ENCODE results near the gene MRPL50.

MRPL50 gene

GRCh38 chr9:101414839-101415238, 16.4 kb upstream of the MRPL50 start:
- Histone ChIP-seq H3K9me3 (ENCODE audit: low read depth, low read length) (peaks cover 7% of the 10 kb centered on the region; the same call in 1 of the 2 replicates), H3K27ac (no peak overlapping the region), H3K4me3 (no peak overlapping the region), H3K9ac (ENCODE audit: insufficient read length) (no peak overlapping the region), H3K36me3 (ENCODE audit: insufficient read depth, low read length) (no peaks in the 10 kb centered on the region)
- no peak for TF ChIP-seq POLR2AphosphoS5 (IDR thresholded peaks at IDR 0.05; ENCODE audit: borderline replicate concordance, low read depth, low read length)
- no peak for DNase-seq (ENCODE audit: low read depth, low spot score)

- H3K9ac ChIP-seq (ENCODE audit: insufficient read length): no peak overlapping the region
- H3K9me3 ChIP-seq (ENCODE audit: low read depth, low read length): peaks cover 28% of the 10 kb centered on the region
- no peak for TF ChIP-seq FOXP2 (optimal IDR thresholded peaks at IDR 0.05; ENCODE audit: control extremely low read depth, extremely low read length, insufficient read depth)
- DNase-seq (ENCODE audit: low read depth, low spot score): no peak
- no peak overlapping the region for H3K4me3 ChIP-seq
- H3K27ac ChIP-seq: no peak overlapping the region
- peaks cover 55% of the 10 kb centered on the region for H3K36me3 ChIP-seq (ENCODE audit: insufficient read depth, low read length)
Observed at GRCh38 chr9:101409079-101409477, 10.7 kb upstream of the MRPL50 start.

GRCh38 chr9:101408374-101409078, 10.1 kb upstream of the MRPL50 start:
- H3K9me3 ChIP-seq (ENCODE audit: low read depth, low read length): peaks cover 32% of the 10 kb centered on the region
- no peak overlapping the region for H3K27ac ChIP-seq
- TF ChIP-seq FOXP2 (optimal IDR thresholded peaks at IDR 0.05; ENCODE audit: control extremely low read depth, extremely low read length, insufficient read depth): no peak
- TF ChIP-seq EZH2 (IDR thresholded peaks at IDR 0.05): no peak
- no peak for TF ChIP-seq POLR2AphosphoS5 (IDR thresholded peaks at IDR 0.05; ENCODE audit: borderline replicate concordance, low read depth, low read length)
- no peak overlapping the region for H3K9ac ChIP-seq (ENCODE audit: insufficient read length)
- no peak for DNase-seq (ENCODE audit: low read depth, low spot score)
- H3K36me3 ChIP-seq (ENCODE audit: insufficient read depth, low read length): peaks cover 61% of the 10 kb centered on the region
- H3K4me3 ChIP-seq: no peak overlapping the region

- peaks cover 91% of the 10 kb centered on the region for H3K36me3 ChIP-seq (ENCODE audit: insufficient read depth, low read length)
- no peak for DNase-seq (ENCODE audit: low read depth, low spot score)
- no peak for TF ChIP-seq EZH2 (IDR thresholded peaks at IDR 0.05)
- TF ChIP-seq POLR2AphosphoS5 (IDR thresholded peaks at IDR 0.05; ENCODE audit: borderline replicate concordance, low read depth, low read length): no peak
- TF ChIP-seq FOXP2 (optimal IDR thresholded peaks at IDR 0.05; ENCODE audit: control extremely low read depth, extremely low read length, insufficient read depth): no peak
- H3K27ac ChIP-seq: no peak overlapping the region
- peaks cover 21% of the 10 kb centered on the region for H3K9me3 ChIP-seq (ENCODE audit: low read depth, low read length)
- H3K4me3 ChIP-seq: no peak overlapping the region
- H3K9ac ChIP-seq (ENCODE audit: insufficient read length): no peak overlapping the region
Observed at GRCh38 chr9:101403516-101404285, 5.3 kb upstream of the MRPL50 start.

GRCh38 chr9:101400120-101400519, 1.7 kb upstream of the MRPL50 start:
- Histone ChIP-seq H3K4me3 (peak overlapping the region; percentile 83; the same call in 1 of the 2 replicates), H3K27ac (no peak overlapping the region), H3K9ac (ENCODE audit: insufficient read length) (no peak overlapping the region), H3K36me3 (ENCODE audit: insufficient read depth, low read length) (peaks cover 76% of the 10 kb centered on the region), H3K9me3 (ENCODE audit: low read depth, low read length) (peaks cover 15% of the 10 kb centered on the region)
- DNase-seq (ENCODE audit: low read depth, low spot score): no peak
- TF ChIP-seq POLR2AphosphoS5 (IDR thresholded peaks at IDR 0.05; ENCODE audit: borderline replicate concordance, low read depth, low read length) (no peak), FOXP2 (optimal IDR thresholded peaks at IDR 0.05; ENCODE audit: control extremely low read depth, extremely low read length, insufficient read depth) (no peak)

- Histone ChIP-seq H3K27ac (no peak overlapping the region), H3K9me3 (ENCODE audit: low read depth, low read length) (peaks cover 20% of the 10 kb centered on the region), H3K36me3 (ENCODE audit: insufficient read depth, low read length) (peaks cover 76% of the 10 kb centered on the region), H3K4me3 (peak overlapping the region; percentile 83), H3K9ac (ENCODE audit: insufficient read length) (peak overlapping the region; percentile 84)
- no peak for DNase-seq (ENCODE audit: low read depth, low spot score)
- TF ChIP-seq FOXP2 (optimal IDR thresholded peaks at IDR 0.05; ENCODE audit: control extremely low read depth, extremely low read length, insufficient read depth): no peak
Observed at GRCh38 chr9:101399643-101399970, 1.2 kb upstream of the MRPL50 start.

- DNase-seq (ENCODE audit: low read depth, low spot score): no peak
Observed at GRCh38 chr9:101398930-101399642, 668 bp upstream of the MRPL50 start.

GRCh38 chr9:101397746-101398067, 711 bp downstream of the MRPL50 start:
- peak overlapping the region; percentile 93 for H3K9ac ChIP-seq (ENCODE audit: insufficient read length)
- H3K36me3 ChIP-seq (ENCODE audit: insufficient read depth, low read length): peaks cover 75% of the 10 kb centered on the region
- peak overlapping the region; percentile 83 for H3K4me3 ChIP-seq
- TF ChIP-seq POLR2AphosphoS5 (IDR thresholded peaks at IDR 0.05; ENCODE audit: borderline replicate concordance, low read depth, low read length) (no peak), EZH2 (IDR thresholded peaks at IDR 0.05) (no peak), FOXP2 (optimal IDR thresholded peaks at IDR 0.05; ENCODE audit: control extremely low read depth, extremely low read length, insufficient read depth) (no peak)
- peak overlapping the region; percentile 67; the same call in 1 of the 2 replicates for H3K27ac ChIP-seq
- peaks cover 18% of the 10 kb centered on the region for H3K9me3 ChIP-seq (ENCODE audit: low read depth, low read length)
- DNase-seq (ENCODE audit: low read depth, low spot score): no peak

More at GRCh38 chr9:101398930-101399642, 668 bp upstream of the MRPL50 start:
- peaks cover 76% of the 10 kb centered on the region for H3K36me3 ChIP-seq (ENCODE audit: insufficient read depth, low read length)
- TF ChIP-seq FOXP2 (optimal IDR thresholded peaks at IDR 0.05; ENCODE audit: control extremely low read depth, extremely low read length, insufficient read depth) (no peak), EZH2 (IDR thresholded peaks at IDR 0.05) (no peak), POLR2AphosphoS5 (IDR thresholded peaks at IDR 0.05; ENCODE audit: borderline replicate concordance, low read depth, low read length) (no peak)
- peaks cover 21% of the 10 kb centered on the region for H3K9me3 ChIP-seq (ENCODE audit: low read depth, low read length)
- peak overlapping the region; percentile 84 for H3K9ac ChIP-seq (ENCODE audit: insufficient read length)
- H3K27ac ChIP-seq: no peak overlapping the region
- peak overlapping the region; percentile 83 for H3K4me3 ChIP-seq

Measured in SK-N-MC (cell line).